HG02623 (cell line): ENCODE results near the gene BIN2.

Experiments
- ATAC-seq: cut with Tn5 transposase; IDR thresholded peaks from one replicate; pipeline ENCODE4 v1.9.1; 2021; ENCODE audit warnings: moderate library complexity; ENCODE audit not compliant: unreplicated experiment

BIN2 gene

GRCh38 chr12:51323966-51324895, at the start of gene BIN2:
BIN2 (minus strand) TSS chr12:51324174; CDS start chr12:51324102, 72 bp downstream.
- ATAC-seq: peak; percentile 49

GRCh38 chr12:51373187-51373586, 49.2 kb upstream of the BIN2 start:
- ATAC-seq: no peak

- no peak for ATAC-seq
Measured at GRCh38 chr12:51372021-51372420, 48.0 kb upstream of the BIN2 start.

- ATAC-seq: no peak
Measured at GRCh38 chr12:51371295-51371953, 47.5 kb upstream of the BIN2 start.

- ATAC-seq: no peak
Measured at GRCh38 chr12:51370667-51371066, 46.7 kb upstream of the BIN2 start.

GRCh38 chr12:51369581-51369980, 45.6 kb upstream of the BIN2 start:
- ATAC-seq: no peak

- peak; percentile 98 for ATAC-seq
Measured at GRCh38 chr12:51368640-51369517, 44.9 kb upstream of the BIN2 start.

GRCh38 chr12:51365276-51365675, 41.3 kb upstream of the BIN2 start:
- no peak for ATAC-seq

- no peak for ATAC-seq
Measured at GRCh38 chr12:51364001-51364400, 40.0 kb upstream of the BIN2 start.

- no peak for ATAC-seq
Measured at GRCh38 chr12:51362747-51363342, 38.9 kb upstream of the BIN2 start.

GRCh38 chr12:51362307-51362706, 38.3 kb upstream of the BIN2 start:
- no peak for ATAC-seq

- ATAC-seq: no peak
Measured at GRCh38 chr12:51361161-51362016, 37.4 kb upstream of the BIN2 start.

GRCh38 chr12:51360315-51360714, 36.3 kb upstream of the BIN2 start:
- ATAC-seq: no peak

- no peak for ATAC-seq
Measured at GRCh38 chr12:51359851-51360250, 35.9 kb upstream of the BIN2 start.

- no peak for ATAC-seq
Measured at GRCh38 chr12:51358496-51358895, 34.5 kb upstream of the BIN2 start.

GRCh38 chr12:51357374-51358047, 33.5 kb upstream of the BIN2 start:
- ATAC-seq: peak; percentile 50

GRCh38 chr12:51351913-51352532, 28.0 kb upstream of the BIN2 start:
- no peak for ATAC-seq

GRCh38 chr12:51349026-51349425, 25.1 kb upstream of the BIN2 start:
- no peak for ATAC-seq

GRCh38 chr12:51348116-51348515, 24.1 kb upstream of the BIN2 start:
- ATAC-seq: no peak
